GM18873 (cell line): ENCODE data around the gene CASS4.
"Not testable (repeated sequence)": the region's sequence is repeated elsewhere in the genome, so short reads cannot be mapped to it uniquely, and the experiment has no call there.

Experiments
- ATAC-seq: cut with Tn5 transposase; IDR thresholded peaks from one replicate; pipeline ENCODE4 v1.9.1; 2021; ENCODE audit warnings: mild to moderate bottlenecking, moderate library complexity, moderate number of reproducible peaks; ENCODE audit not compliant: unreplicated experiment, low FRiP score

CASS4 gene

GRCh38 chr20:56391596-56392131, 20.4 kb upstream of the CASS4 start:
- ATAC-seq = peak; percentile 24

DNA sequence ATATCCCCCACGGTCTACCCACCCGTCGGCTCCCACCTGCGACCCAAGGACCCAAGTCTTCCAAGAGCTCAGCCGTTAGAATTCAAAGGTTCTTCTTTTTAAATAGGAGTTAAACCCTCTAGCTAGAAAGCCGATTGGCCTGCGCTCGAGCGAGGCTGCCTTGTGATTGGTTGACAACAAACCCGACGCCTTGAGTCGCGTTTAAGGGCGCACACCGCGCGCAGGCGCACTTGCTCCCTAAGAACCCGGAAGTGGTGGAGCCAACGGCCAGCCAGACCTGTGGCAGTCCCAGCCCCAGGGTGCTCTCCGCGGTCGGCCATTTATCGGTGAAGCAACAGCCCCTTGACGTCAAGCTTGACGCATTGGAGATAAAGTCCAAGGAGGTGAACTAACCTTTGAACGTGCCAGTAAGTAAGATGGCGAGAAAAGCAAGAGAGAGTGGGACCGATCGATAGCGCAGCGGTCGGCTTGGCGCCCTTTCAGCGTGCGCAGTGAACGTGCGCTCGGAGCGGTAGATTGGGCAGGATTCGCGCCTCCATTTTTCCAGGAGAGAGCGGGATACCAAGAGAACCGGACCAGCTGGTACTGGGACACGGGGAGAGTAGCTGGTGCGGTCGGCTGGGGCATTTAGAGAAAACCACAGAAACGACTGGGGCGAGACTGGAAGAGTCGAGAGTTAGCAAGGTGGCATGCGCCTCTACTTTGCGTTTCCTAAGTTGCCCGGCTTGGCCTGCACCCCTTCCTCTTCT, 19.8 kb upstream of the CASS4 start, which contains the start of the genes AURKA and CSTF1:
Gene AURKA (minus strand): TSS at position 84 of the 749 bp plus-strand sequence. CDS start 4,018 bp downstream, outside the sequence.
Gene CSTF1 (plus strand): TSS at position 514 of the 749 bp plus-strand sequence. CDS start 2,908 bp downstream, outside the sequence.
- ATAC-seq = peak; percentile 92

- no peak for ATAC-seq
These were observed 19.1 kb upstream of the CASS4 start for GRCh38 chr20:56392881-56393482.

- no peak for ATAC-seq
These were observed 18.4 kb upstream of the CASS4 start for GRCh38 chr20:56393653-56394052.

GRCh38 chr20:56395166-56395565, 16.9 kb upstream of the CASS4 start:
- no peak for ATAC-seq

DNA sequence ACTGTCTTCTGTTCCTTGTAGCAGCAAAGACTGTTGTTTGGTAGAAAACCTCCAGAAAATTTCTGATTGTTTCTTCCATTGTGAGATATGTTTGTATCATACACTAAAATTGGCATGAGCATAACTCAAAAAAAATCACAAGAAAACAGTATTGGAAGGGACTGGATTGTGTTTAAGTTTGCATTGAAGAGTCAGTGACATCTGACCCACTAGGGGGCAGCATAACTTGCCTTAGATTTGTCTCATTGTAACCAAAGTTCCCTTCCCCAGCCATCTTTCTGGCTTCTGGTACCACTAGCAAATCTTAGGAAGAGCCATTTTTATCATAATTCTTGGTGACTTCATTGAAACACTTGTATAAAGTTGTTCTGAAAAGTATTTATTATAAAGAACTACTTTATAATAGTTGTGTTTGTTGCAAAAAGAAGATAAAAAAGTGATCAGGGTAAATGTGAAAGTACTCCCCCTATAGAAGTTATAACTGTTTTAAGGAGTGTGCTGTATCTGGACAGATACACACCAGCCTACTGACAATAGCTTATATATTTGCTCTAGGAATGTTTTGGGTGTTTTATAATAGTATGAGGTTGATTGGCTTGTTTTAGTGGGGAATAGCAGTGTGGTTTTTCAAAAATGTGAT, 11.9 kb upstream of the CASS4 start:
- ATAC-seq = no peak

DNA sequence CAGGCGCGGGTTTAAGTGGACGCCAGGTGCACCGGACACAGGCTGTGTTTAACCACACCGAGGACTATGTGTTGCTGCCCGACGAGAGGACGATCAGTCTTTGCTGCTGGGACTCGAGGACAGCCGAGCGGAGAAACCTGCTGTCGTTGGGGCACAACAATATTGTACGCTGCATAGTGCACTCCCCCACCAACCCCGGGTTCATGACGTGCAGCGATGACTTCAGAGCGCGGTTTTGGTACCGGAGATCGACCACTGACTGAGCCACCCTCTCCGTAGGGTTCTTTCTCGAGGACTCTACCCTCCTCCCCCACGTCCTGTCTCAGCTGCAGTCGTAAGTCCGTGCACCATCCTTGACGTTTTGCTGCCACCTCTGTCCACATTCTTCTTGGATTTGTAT, 8.6 kb upstream of the CASS4 start:
- ATAC-seq = no peak

- not testable (repeated sequence) for ATAC-seq
These were observed 6.7 kb upstream of the CASS4 start for GRCh38 chr20:56405356-56405755.

DNA sequence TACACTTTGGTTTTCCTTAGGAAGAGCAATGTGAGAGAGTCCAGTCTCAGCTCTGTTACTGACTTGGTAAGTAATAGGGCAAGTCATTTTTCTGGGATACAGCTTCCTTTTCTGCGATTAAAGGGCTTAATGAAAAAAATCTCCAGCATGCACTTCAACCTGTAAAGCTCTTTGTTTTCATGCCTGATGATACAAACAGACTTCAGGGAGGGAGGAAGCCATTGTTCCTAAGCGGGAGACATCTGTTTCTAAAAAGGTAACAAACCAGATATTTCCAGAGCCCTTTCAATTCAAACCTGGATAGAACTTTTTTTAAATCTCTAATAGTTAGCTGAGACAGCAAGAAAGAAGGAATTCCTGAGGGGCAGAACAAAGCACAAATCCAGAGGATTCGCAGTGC, 5.2 kb upstream of the CASS4 start:
- ATAC-seq = no peak

DNA sequence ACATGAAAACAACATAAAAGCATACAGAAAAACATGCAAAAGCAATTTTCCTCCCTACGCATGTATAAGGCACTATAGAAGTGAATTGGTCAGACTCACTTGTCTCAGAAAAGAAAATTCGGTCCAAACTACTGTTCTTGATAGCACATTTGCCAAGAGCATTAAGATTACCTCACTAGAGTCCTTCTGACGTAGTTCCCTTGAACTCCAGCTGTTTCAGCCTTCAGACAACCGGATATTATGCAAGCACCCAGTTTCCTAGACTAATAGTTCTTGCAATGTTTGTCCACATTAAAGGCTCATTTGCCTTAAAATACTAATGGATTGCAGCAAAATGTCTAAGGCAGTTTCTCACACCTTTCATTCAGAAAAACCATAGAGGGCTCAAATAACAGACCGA, 2.5 kb upstream of the CASS4 start:
- ATAC-seq = no peak

DNA sequence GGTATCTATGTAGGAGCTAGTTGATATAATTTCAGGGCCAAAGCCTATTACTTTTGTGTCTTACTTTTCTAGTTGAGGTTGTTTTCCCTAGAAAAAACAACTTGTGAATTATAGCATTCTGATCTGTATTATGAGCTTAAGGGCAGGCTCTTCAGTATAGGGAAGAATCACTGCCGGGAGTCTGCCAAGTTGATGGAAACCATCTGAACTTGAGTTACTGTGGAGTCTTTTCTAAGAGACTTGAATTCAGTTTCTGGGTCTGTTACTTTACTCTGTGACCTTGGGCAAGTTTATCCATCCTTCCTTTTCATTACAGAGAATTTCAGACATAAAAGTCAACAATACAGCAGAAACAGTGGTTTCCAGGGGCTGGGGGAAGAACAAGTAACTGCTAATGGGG, 2.1 kb upstream of the CASS4 start:
- no peak for ATAC-seq

DNA sequence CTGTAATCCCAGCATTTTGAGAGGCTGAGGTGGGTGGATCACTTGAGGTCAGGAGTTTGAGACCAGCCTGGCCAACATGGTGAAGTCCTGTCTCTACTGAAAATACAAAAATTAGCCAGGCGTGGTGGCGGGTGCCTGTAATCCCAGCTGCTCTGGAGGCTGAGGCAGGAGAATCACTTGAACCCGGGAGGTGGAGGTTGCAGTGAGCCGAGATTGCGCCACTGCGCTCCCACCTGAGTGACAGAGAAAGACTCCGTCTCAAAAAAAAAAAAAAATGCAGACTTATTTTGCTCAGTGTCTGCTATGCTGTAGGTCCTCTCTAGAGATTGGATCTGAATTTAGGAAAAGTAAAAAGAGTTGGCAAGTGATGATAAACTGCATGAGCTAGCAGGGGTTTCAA, 773 bp upstream of the CASS4 start:
- not testable (repeated sequence) for ATAC-seq

GRCh38 chr20:56412473-56412790, 372 bp downstream of the CASS4 start:
- no peak for ATAC-seq

- no peak for ATAC-seq
These were observed 889 bp downstream of the CASS4 start for GRCh38 chr20:56412949-56413348.

- ATAC-seq = no peak
These were observed 3.0 kb downstream of the CASS4 start for GRCh38 chr20:56414842-56415765.

GRCh38 chr20:56417402-56417801, 5.3 kb downstream of the CASS4 start:
- ATAC-seq = no peak

DNA sequence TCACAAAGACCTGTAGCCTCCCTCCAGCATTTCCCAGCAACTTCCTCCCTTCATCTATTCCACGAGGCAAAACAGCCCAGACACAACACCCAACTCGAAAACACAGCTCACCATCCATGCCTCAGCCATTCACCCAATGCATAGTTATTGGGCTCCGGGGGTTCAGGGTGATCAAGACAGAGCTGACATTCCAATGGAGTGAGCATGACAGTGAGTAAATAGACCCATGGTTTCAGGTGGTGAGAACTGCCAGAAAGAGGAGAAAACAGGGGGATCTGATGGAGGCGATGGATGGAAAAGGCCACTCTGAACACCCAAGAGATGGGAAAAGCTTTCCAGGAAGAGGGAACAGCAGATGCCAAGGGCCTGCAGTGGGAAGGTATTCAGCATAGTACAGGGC, 5.9 kb downstream of the CASS4 start:
- ATAC-seq = no peak

DNA sequence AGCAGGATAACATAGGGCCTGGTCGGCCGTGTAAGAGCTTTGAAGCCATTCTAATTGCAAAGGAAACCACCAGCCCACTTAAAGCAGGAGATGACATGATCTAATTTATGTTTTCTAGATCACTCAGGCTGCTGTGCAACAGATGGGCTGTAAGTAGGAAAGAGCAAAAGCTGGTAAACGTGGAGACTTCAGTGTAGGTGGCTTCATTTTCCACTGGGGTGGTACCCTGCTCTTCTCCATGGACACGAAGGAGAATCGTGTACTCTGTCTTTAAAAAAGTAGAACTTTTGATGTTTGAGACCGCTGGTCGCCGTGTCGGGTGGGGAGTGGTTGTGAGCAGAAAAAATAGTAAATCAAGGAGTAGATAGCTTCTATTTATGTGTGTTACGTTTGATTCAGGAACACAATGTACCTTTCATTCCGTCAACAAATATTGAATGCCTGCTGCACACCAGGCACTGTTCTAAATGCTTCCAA, 6.4 kb downstream of the CASS4 start:
- no peak for ATAC-seq

- no peak for ATAC-seq
These were observed 8.0 kb downstream of the CASS4 start for GRCh38 chr20:56420028-56420427.
